NCI-H1436 treated with DMSO at 0.1 percent for 48 hours (cell line): ENCODE results near the gene PLA2G2D.
"Not testable (repeated sequence)": the region's sequence is repeated elsewhere in the genome, so short reads cannot be mapped to it uniquely, and the experiment has no call there.

Experiments
- DNase-seq: peaks from one replicate; lab custom pipeline; 2025; lab: John Stamatoyannopoulos, UW

PLA2G2D gene

GRCh38 chr1:20143318-20143717, 24.0 kb upstream of the PLA2G2D start:
- DNase-seq, result no peak

- DNase-seq, result no peak
Observed at GRCh38 chr1:20142001-20142710, 22.8 kb upstream of the PLA2G2D start.

GRCh38 chr1:20141466-20141865, 22.1 kb upstream of the PLA2G2D start:
- no peak for DNase-seq

- DNase-seq, result no peak
Observed at GRCh38 chr1:20141001-20141400, 21.7 kb upstream of the PLA2G2D start.

- no peak for DNase-seq
Observed at GRCh38 chr1:20139776-20140612, 20.7 kb upstream of the PLA2G2D start.

GRCh38 chr1:20138961-20139550, 19.7 kb upstream of the PLA2G2D start, which contains the start of gene PLA2G2F:
Gene PLA2G2F (plus strand): TSS chr1:20139323. CDS start chr1:20139428, 105 bp downstream.
- DNase-seq, result no peak

GRCh38 chr1:20138346-20138745, 19.0 kb upstream of the PLA2G2D start:
- DNase-seq, result no peak

- no peak for DNase-seq
Observed at GRCh38 chr1:20137604-20138003, 18.3 kb upstream of the PLA2G2D start.

- no peak for DNase-seq
Observed at GRCh38 chr1:20137055-20137454, 17.7 kb upstream of the PLA2G2D start.

GRCh38 chr1:20136249-20136648, 16.9 kb upstream of the PLA2G2D start:
- DNase-seq, result no peak

GRCh38 chr1:20134995-20135394, 15.7 kb upstream of the PLA2G2D start:
- DNase-seq, result no peak

- DNase-seq, result not testable (repeated sequence)
Observed at GRCh38 chr1:20130518-20130917, 11.2 kb upstream of the PLA2G2D start.

GRCh38 chr1:20126806-20127440, 7.6 kb upstream of the PLA2G2D start:
- DNase-seq, result no peak

- DNase-seq, result no peak
Observed at GRCh38 chr1:20126041-20126805, 6.9 kb upstream of the PLA2G2D start.

- DNase-seq, result no peak
Observed at GRCh38 chr1:20125100-20125499, 5.8 kb upstream of the PLA2G2D start.

GRCh38 chr1:20124456-20125057, 5.2 kb upstream of the PLA2G2D start:
- no peak for DNase-seq

- no peak for DNase-seq
Observed at GRCh38 chr1:20123722-20124455, 4.6 kb upstream of the PLA2G2D start.

- no peak for DNase-seq
Observed at GRCh38 chr1:20120796-20121195, 1.5 kb upstream of the PLA2G2D start.

- no peak for DNase-seq
Observed at GRCh38 chr1:20117236-20117635, 2.1 kb downstream of the PLA2G2D start.

- DNase-seq, result no peak
Observed at GRCh38 chr1:20115916-20116315, 3.4 kb downstream of the PLA2G2D start.
